ENCODE results near the gene MACROD2.
"Not testable (repeated sequence)": the region's sequence is repeated elsewhere in the genome, so short reads cannot be mapped to it uniquely, and the experiment has no call there.

Gene MACROD2

DNA sequence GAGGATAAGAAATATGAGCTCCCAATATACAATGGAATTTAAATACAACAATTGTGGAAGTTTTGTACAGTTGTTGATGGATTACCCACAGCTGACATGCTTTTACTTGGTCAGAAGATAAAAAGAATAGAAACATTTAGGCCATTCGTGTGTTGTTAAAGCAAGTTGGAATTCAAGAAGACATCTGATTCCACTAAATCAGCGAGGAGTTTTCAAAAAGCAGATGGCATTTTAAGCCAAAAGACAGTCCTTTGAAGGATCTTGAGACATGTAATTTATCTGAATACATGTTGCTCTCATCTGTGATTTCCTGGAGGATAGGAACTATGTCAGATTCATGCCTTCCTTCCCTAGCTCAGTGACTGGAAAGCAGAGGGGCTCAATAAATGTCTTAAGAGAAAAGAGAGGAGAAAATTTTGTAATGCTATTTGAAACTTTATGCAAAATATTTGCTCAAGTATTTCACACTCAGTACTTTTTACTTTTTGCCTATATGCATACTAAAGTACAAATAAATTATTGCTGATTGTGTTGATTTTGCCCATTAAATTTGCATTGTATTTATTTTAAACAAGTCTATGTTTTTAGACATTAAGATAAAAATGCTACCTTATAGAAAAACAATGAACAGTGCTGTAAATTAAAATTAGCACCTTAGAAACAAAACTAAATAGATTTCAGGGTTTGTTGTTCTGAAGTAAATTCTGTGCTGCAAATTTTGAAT lies 1075.9 kb downstream of the MACROD2 start:
- DNase-seq, result no peak

DNA sequence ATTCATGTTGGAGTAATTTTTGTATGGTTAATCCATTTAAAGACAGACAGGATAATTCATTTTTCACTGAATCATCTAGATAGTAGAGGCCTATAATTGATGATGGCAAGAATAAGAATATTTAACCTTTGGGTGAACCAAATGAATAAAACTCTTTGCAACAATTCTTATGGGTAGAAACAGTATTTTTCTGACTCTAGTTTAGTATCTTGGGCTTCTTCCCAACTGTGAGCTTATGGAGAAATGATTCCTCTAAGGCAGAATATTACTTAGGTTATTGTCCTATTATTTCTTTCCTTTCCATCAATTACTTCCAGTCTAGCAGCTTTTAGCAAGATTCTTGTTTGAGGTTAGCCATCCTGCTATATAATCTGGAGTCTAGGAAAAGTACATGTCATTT lies 1077.0 kb downstream of the MACROD2 start:
- no peak for DNase-seq

DNA sequence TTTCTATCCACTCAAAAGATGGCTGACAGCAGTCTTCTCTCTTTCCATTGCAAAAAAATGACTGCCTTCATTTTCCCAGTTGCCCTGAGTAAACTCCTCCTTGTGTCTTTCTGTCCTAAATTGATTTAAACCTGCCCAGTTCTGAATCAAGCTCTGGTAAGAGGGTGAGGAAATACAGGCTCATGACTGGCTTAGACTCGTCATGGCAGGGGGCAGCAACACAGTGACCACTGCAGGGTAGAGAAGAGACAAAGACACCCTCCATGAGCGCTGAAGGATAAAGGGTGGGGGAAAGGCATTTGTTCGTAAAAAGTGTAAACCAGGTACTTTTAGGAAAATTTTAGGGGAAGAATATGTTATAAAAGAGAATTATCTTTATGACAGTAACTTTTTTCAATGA lies 1080.3 kb downstream of the MACROD2 start:
- no peak for DNase-seq

DNA sequence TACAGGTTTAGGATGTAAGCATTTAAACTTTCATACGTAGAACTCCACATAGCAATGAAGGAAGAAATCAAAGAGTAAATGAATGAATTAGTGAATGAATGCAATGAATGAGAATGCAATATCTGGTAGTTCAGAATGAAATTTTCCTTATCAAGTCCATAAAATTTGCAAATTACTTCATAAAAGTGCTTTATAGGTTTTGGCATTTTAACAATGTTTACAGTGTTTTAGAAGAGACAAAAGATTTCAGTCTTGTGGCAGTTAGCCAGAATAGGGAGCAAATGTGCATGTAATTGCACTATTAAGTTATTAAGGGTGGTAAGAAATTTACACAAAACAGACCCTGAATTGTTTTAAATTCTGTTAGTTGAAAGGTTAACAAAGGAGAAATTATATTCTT lies 1081.5 kb downstream of the MACROD2 start:
- DNase-seq, result no peak

DNA sequence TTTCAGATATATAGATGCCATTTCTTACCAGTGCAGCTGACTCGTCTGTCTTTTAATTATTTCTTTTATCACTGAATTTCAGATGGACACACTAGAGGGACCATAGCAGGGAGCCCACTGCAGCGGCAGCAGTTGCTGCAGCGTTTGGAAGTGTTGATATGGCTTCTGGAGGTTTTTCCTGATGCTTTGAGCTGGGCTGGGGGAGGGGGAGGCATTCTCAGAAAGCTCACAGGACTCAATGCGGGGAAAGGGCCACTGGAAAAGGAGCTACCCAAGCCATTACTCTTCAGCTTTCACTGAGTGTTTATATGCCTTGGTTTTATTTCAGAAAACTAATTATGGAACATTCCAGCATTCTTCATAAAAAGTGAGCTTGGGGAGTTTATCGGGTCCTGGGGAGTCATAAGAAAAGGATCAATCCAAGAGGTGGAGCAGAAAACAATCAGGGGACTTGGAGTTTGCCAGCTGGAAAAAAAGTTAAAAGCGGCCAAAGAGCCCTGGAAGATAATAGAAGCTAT lies 1082.5 kb downstream of the MACROD2 start:
- no peak for DNase-seq

DNA sequence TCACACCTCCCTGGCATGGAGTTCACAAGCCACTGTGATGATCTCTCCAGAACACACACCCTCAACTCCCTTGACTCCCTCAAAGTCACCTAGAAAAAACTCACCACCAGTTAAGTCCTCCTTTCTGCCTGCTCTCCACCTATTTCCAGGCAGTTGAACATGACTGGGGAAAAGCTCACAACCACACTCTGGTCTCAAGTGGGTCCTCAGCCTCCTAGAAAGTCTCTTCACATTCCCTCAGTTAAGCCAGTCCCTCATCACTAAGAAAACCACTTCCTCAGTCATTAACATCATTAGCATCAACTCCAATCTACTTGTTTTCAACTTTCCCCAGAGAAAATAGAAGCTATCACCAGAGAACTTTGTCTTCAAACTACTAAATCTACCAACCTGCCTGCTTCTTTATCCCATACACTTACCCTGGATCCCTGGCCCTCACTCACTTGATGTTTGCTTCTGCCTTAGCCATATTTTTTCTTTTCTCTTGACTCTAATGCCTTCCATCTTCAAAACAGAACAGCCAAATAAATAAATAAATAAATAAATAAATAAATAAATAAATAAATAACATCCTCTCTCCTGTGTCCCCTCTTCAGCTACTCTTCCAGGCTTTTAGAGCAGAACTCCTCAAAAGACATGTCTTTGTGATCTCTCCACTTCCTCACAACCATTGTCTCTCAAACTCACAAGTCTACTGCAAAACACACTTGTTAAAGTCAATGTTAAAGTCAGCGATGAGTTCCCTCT lies 1084.5 kb downstream of the MACROD2 start:
- DNase-seq, result no peak

DNA sequence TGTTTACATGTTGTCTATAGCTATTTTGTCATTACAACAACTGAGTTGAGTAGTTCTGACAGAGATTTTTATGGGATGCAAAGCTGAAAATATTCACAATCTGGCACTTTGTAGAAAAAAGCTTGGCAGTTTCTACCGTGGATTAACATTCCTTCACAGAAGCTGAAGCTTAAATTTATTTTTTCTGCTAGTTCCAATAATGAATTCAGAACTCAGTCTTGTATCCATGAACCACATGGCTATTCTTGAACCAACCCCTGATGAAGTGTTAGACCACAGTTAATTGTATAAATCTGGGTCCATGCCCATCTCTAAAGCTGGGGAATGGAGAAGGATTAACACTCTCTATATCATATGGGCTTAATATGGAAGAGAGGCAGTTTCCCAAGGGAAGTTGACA lies 1085.9 kb downstream of the MACROD2 start:
- no peak for DNase-seq

DNA sequence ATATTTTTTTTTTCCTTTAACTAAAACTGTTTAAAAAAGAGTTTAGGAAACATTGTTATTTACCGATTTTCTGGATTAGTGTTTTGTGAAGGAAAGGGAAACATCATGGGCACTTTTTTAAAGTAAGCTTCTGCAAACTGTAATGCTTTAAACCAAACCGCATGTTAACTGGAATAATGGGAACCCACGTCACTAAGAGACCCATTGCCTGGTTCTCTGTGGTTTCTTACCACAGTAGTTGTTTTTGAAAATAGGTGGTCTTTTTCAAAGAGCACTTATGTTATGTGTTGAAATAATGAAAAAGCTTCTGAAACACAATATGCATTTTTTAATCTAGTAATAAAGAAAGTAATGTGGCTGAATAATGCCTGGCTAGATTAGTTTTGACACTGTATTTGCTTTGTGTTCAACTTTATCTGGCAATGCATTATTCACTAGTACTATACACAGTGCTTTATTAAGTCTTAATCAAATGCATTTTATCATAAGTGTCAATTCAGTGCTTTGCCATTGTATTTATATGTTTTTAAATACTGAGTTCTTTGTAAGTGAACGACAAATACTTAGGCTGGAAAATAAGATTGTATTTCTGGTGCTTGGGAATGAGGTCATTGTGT lies 1096.2 kb downstream of the MACROD2 start:
- DNase-seq, result no peak

DNA sequence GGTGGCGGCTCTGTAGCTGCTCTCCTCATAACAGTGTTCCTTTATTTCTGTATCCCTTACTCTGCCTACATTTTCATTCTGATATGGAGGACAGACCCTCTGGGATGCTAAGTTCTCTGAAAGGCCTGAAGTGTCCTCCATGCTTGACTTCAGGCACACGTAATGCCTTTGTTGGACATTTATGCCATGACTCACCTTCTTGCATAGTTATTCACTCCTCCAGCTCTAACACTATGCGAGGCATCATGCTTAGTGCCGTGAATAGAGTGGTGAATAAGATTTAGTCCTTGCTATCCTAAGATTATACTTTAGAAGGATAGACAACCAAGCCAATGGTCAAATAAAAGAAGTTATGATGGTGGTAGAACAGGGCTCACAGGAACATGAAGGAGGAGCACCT lies 1103.0 kb downstream of the MACROD2 start:
- no peak for DNase-seq

DNA sequence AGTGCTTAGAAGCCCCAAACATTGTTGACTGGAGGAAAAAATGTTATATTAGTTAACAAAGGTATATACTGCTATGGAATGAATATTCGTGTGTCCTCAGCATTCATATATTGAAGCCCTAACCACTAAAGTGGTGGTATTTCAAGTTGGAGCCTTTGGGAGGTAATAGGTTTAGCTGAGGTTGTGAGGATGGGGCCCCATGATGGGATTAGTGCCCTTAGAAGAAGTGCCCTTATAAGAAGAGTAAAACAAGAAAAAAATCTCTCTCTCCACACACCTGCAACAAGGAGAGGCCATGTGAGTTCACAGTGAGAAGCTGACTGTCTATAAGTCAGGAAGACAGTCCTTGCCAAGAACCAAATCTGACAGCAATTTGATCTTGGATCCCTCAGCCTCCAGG lies 1103.8 kb downstream of the MACROD2 start:
- no peak for DNase-seq

DNA sequence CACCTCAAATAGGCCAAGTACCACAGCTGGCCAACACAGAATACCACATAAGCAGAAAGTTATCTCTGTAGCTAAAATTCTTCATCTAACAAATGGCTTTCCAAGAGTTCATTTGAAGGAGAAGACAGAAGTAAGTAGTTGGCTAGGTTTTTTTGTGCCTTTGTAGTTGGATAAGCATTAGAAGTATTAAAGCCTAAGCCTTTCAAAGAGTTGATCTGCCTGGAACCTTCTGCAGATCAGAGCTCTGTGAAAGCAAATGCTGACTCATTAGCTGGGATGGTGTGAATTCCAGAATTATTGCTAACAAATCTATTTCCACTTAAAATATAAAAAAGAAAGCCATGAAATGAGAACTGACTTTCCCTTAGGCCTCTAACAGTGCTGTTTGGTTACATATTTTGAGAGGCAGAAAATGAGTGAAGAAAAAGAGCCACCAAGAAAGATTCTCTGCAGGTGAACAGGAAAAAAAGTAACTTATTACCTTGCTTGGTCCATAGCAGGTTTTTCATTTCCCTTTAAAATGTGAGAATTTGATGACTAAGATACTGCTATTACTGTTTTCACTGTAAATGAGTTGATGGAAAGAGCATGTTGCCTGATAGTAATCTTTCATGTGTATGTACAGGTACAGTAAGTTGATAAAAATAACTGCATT lies 1105.3 kb downstream of the MACROD2 start:
- DNase-seq, result no peak

DNA sequence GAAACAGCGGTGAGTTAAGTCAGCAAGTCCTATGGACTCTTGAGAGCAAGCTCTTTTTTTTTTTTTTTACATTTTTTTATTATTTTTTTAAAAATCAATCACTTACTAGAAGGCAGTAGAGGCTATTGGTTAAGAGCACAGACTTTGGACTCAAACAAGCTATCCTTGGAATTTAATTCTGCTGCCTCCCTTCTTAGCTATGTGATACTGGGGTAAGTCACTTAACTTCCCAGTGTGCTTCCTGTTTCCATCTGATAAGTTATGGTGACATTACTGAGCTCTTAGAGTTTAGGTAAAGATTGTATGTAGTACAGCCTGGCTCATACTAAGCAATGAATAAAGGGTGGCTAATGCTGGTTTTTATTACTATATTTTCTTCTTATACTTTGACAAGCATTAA lies 1112.6 kb downstream of the MACROD2 start:
- no peak for DNase-seq

DNA sequence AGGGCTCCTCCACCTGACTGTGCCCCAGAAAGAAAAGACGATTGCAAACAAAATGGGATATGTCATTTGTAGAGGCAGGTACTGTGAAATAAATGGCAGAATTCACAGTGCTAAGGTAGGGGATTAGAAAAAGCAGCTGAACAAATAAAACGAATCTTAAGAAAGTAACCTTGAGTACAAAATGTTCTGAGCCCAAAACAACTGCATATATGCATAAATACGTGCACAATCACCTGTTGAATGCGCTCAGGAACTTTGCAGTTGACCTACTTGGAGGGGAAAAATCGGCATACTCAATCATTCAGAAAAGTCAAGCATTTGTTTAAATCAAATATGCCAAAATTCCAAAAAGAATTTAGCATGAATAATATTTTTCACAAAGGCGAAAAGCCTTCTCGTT lies 1114.2 kb downstream of the MACROD2 start:
- no peak for DNase-seq

DNA sequence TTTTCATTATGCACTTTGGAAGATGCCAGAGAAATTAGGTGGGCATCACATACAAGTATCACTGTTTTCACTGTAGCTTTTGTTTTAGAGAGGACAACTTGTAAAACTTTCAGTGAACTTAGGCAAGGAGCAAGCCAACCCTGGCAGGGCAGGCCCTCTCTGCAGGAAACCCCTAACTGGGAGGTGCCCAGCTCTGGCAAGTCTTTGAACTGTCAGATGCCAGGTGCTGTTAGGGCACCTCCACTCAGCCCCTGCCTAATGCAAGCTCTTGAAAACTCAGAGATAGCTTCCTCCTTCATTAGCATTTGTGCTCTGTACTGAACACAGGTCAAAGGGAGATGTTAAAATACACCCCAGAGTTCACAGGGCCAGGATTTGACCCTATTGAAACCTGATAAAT lies 1116.3 kb downstream of the MACROD2 start:
- no peak for DNase-seq

DNA sequence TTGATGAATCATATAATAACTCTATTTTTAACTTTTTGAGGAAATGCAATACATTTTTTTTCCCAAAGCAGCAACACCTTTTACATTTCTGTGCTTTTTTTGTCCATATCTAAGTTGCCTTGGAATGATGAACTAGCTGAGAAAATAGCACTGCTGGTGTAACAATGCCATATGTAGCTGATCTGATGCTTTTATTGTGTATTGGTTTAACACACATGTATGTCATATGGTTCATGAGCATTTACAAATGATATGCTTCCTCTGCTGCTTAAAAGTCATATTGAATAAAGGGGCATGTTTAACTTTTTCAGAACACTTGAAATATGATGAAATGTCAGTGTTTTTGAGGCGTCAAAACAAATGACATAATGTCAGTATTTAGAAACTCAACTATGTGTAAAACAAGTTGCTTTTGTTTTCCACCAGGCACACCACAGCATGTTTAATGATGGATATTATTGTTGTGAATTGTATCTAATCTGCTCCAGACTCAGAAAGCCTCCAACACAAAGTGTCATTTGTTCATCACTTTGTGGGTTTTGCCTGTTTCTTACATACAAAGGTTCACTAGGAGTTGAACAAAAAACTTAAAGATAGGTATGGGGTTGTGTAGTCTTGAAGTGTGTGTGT lies 1117.9 kb downstream of the MACROD2 start:
- no peak for DNase-seq

DNA sequence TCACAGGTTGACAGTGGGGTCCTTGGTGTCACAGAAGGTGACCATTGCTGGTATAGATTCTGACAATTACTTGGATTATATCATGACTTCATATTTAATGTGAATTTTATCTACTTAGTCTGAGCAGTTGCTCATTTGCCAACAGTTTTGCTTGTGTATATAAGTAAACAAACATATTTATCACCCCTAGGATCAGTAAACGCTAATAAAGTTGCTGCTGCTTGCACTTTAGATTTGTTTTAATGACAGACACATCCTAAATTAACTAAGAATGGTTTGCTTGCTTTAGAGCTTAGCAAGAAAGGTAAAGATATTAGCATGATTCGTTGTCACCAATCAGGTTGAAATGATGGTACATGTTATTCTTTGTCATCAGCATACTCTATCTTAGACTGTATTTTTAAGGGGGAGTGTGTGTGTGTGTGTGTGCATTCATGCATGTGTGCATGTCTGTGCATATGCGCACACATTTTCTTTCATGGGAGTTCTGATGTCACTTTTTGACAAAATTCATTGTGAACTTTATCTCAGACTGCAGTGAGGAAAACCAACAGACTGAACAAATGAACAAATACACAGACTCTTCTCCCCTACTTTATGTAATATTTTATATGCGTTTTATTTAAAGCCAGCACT lies 1124.7 kb downstream of the MACROD2 start:
- DNase-seq, result no peak

DNA sequence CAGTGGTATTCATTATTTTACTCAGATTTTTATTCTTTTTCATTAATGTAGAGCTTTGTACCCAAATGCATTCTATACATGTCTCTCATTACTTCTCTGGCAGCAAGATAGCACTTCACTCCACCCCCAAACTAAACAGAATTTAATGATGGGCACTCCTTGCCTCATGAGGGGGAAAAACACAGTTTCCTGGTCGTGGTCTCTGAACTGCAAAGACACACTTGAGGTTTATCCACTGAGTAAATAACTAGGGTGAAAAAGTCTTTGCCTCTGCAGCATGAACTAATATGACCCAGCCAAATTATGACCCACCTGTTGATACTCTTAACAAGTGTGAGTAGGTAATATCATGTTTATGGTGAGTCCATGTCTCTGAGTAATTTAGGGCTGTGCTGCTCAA lies 1127.3 kb downstream of the MACROD2 start:
- no peak for DNase-seq

DNA sequence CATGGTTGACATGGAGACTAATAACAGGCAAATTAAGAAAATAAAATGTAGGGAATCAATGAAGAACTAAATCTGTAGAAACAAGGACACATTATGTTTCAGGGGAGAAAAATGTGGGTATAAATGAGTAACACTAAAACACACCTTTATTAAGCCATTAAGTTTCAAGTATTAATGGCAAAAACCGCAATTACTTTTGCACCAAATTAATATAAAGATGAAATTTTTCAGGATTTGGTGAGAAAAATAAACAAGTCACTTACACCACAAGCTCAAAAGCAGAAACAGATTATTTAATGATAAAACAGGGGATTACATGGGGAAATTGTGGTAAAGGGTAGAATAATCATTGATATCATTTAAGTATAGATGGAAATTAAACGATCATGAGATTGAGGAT lies 1135.9 kb downstream of the MACROD2 start:
- no peak for DNase-seq

DNA sequence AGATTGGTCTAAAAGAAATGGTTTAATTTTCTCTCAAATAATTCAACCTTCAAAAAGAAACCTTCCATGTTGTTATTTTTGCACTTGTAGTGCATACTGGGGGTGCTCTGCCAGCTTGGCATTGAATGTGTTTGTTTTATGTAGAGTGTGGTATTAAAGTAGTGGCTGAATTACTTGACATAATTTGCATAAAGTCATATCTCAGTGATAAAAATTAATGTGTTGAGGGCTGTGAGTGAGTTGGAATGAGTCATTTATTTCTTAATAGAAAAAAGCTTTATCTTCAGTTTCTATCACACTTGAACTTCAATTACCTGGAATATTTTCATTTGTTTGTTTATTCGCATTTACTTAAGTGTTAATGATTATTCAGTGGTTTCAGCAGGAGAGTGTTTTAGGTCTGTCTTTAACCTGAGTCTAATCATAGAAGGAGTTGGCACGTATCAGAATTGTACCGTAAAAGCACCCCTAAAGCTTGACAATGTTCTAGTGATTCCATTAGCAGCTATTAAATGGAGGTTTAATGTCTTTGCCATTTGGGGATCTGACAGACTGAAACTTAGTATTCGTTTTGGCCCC lies 1143.3 kb downstream of the MACROD2 start:
- no peak for DNase-seq

DNA sequence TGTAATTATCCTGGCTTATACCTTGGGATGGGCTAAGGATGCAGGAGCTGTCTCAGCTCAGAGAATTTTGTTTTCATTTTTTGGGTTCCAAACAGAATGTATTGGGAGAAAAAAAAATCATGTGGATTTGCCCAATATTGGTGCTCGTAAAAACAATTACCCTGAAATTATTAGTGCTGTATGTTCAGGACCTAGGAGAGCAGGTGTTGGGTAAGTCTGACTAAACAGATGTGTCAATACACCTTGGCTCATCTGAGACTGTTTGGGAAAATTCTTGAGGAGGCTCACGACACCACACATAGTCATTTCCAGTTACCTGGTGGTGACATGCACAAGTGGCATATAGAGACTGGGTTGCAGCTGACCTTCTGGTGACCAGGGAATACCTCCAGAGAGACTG lies 1144.2 kb downstream of the MACROD2 start:
- DNase-seq, result no peak

DNA sequence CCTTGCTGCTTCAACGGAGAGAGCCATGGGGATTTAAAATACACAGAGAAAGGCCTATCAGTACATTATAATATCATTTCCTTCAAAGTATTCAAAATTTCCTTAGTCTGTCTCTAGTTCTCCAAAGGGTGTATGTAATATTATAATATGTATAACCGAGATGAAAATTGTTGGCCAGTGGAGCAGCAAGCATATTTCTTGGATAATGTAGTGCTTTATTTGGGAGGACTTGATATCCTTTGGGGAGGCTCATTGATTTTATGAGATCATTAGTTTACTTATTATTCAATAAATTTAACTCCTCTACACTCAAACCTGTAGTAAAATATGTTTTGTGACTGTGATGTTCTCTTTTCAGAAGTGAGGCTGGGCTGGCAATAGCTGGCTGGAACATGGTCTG lies 1145.0 kb downstream of the MACROD2 start:
- DNase-seq, result no peak

DNA sequence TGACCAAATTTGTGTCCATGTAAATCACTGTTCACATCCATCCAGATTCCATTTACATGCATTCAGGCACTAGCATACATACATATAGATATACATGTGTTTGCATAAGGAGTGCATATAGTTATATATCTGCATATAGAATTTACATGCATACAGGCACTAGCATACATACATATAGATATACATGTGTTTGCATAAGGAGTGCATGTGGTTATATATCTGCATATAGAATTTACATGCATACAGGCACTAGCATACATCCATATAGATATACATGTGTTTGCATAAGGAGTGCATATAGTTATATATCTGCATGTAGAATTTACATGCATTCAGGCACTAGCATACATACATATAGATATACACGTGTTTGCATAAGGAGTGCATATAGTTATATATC lies 1145.6 kb downstream of the MACROD2 start:
- DNase-seq, result not testable (repeated sequence)
